ENCODE results near the gene IZUMO4.

- no peak for TF ChIP-seq SP1 (IDR thresholded peaks at IDR 0.05)
- TF ChIP-seq BHLHE40 (IDR thresholded peaks at IDR 0.05; ENCODE audit: borderline replicate concordance): no peak
- TF ChIP-seq ZNF384 (IDR thresholded peaks at IDR 0.05): no peak
- no peak for TF ChIP-seq L3MBTL2 (conservative IDR thresholded peaks at IDR 0.05)
- no peak for TF ChIP-seq NFRKB (IDR thresholded peaks at IDR 0.05)
- TF ChIP-seq PKNOX1 (IDR thresholded peaks at IDR 0.05): no peak
- TF ChIP-seq FOXK2 (IDR thresholded peaks at IDR 0.05): no peak
- TF ChIP-seq SUZ12 (IDR thresholded peaks at IDR 0.05): no peak
- TF ChIP-seq FOXA1 (IDR thresholded peaks at IDR 0.05): no peak
- no peak for TF ChIP-seq CTBP1 (IDR thresholded peaks at IDR 0.05; ENCODE audit: borderline replicate concordance)
- TF ChIP-seq ELF4 (IDR thresholded peaks at IDR 0.05): no peak
- TF ChIP-seq FOXM1 (IDR thresholded peaks at IDR 0.05; ENCODE audit: borderline replicate concordance): no peak
- no peak for TF ChIP-seq HDGF (IDR thresholded peaks at IDR 0.05; ENCODE audit: borderline replicate concordance)
- no peak for TF ChIP-seq LEF1 (IDR thresholded peaks at IDR 0.05; ENCODE audit: borderline replicate concordance)
Measured at GRCh38 chr19:2083174-2083854, 13.4 kb upstream of the IZUMO4 start.
